H9 (cell line): ENCODE data around the gene OR6B3. TPM values are rescaled to one million over a fixed set of nuclear protein-coding genes. Genes with fewer than 3 reads are reported as not detected.

ENCODE experiments used
- DNase-seq: peaks from one replicate; pipeline ENCODE4 v3.0.0-alpha.2; 2017
- H2AFZ ChIP-seq: one replicate; pipeline ENCODE4 v1.6.1; 2013; ENCODE audit warnings: mild to moderate bottlenecking, low read length, control low read depth, moderate library complexity
- H2AK5ac ChIP-seq: 2 replicates; pipeline ENCODE4 v1.6.1; 2013; ENCODE audit warnings: low read length, control low read depth, mixed read lengths; ENCODE audit not compliant: insufficient read length
- H2BK120ac ChIP-seq: one replicate; pipeline ENCODE4 v1.6.1; 2013; ENCODE audit warnings: low read depth, mild to moderate bottlenecking, low read length, control low read depth, inconsistent platforms; ENCODE audit not compliant: poor library complexity, severe bottlenecking
- H2BK12ac ChIP-seq: 2 replicates; pipeline ENCODE4 v1.6.1; 2013; ENCODE audit warnings: low read length, control low read depth, mixed read lengths, low read depth; ENCODE audit not compliant: insufficient read length
- H2BK15ac ChIP-seq: 2 replicates; pipeline ENCODE4 v1.6.1; 2013; ENCODE audit warnings: low read depth, low read length, control low read depth
- H2BK20ac ChIP-seq: one replicate; pipeline ENCODE4 v1.6.1; 2013; ENCODE audit warnings: low read depth, mild to moderate bottlenecking, low read length, control low read depth, inconsistent platforms; ENCODE audit not compliant: poor library complexity, severe bottlenecking
- H2BK5ac ChIP-seq: 2 replicates; pipeline ENCODE4 v1.6.1; 2013; ENCODE audit warnings: low read length, control low read depth, mixed read lengths; ENCODE audit not compliant: insufficient read length
- H3K14ac ChIP-seq: 2 replicates; pipeline ENCODE4 v1.6.1; 2013; ENCODE audit warnings: low read length, control low read depth; ENCODE audit not compliant: insufficient read depth
- H3K18ac ChIP-seq: 2 replicates; pipeline ENCODE4 v1.6.1; 2013; ENCODE audit warnings: low read depth, mild to moderate bottlenecking, mixed read lengths, low read length, control low read depth; ENCODE audit not compliant: insufficient read length
- H3K23ac ChIP-seq: 2 replicates; pipeline ENCODE4 v1.6.1; 2013; ENCODE audit warnings: low read length, control low read depth, mixed read lengths, low read depth; ENCODE audit not compliant: insufficient read length
- H3K23me2 ChIP-seq: 2 replicates; pipeline ENCODE4 v1.6.1; 2013; ENCODE audit warnings: low read depth, mild to moderate bottlenecking, mixed read lengths, low read length, control low read depth; ENCODE audit not compliant: insufficient read length, poor library complexity, severe bottlenecking
- H3K27ac ChIP-seq: 2 replicates; pipeline ENCODE4 v1.5.1; 2013; ENCODE audit warnings: low read length, control low read depth, mixed read lengths, low read depth; ENCODE audit not compliant: insufficient read length
- H3K27me3 ChIP-seq: 2 replicates; pipeline ENCODE4 v1.6.1; 2013; ENCODE audit warnings: low read length, control low read depth, inconsistent platforms; ENCODE audit not compliant: insufficient read depth
- H3K4ac ChIP-seq: 2 replicates; pipeline ENCODE4 v1.6.1; 2013; ENCODE audit warnings: low read depth, mild to moderate bottlenecking, control low read depth, inconsistent platforms, low read length, moderate library complexity
- H3K4me1 ChIP-seq: 2 replicates; pipeline ENCODE4 v1.6.1; 2013; ENCODE audit warnings: low read length, control low read depth, inconsistent platforms; ENCODE audit not compliant: insufficient read depth
- H3K4me2 ChIP-seq: 2 replicates; pipeline ENCODE4 v1.6.1; 2013; ENCODE audit warnings: low read length, control low read depth, mixed read lengths; ENCODE audit not compliant: insufficient read length, insufficient read depth
- H3K56ac ChIP-seq: 2 replicates; pipeline ENCODE4 v1.6.1; 2013; ENCODE audit warnings: low read depth, mild to moderate bottlenecking, mixed read lengths, low read length, control low read depth; ENCODE audit not compliant: insufficient read length
- H3K79me1 ChIP-seq: 2 replicates; pipeline ENCODE4 v1.6.1; 2013; ENCODE audit warnings: low read depth, mild to moderate bottlenecking, moderate library complexity, low read length, control low read depth, inconsistent platforms; ENCODE audit not compliant: insufficient read depth, poor library complexity, severe bottlenecking
- H3K79me2 ChIP-seq: 2 replicates; pipeline ENCODE4 v1.6.1; 2013; ENCODE audit warnings: low read length, control low read depth, inconsistent platforms; ENCODE audit not compliant: insufficient read depth
- H3K9ac ChIP-seq: 2 replicates; pipeline ENCODE4 v1.6.1; 2013; ENCODE audit warnings: low read length, control low read depth, mixed read lengths; ENCODE audit not compliant: insufficient read length; ENCODE audit errors: extremely low read depth
- H3K9me3 ChIP-seq: one replicate; pipeline ENCODE4 v1.6.1; 2013; ENCODE audit warnings: low read depth, low read length, inconsistent platforms; ENCODE audit not compliant: control insufficient read depth
- H3T11ph ChIP-seq: one replicate; pipeline ENCODE4 v1.6.1; 2013; ENCODE audit warnings: mild to moderate bottlenecking, low read length, control low read depth, inconsistent platforms
- H4K20me1 ChIP-seq: one replicate; pipeline ENCODE4 v1.6.1; 2013; ENCODE audit not compliant: control insufficient read depth, insufficient read length, insufficient read depth
- H4K5ac ChIP-seq: 2 replicates; pipeline ENCODE4 v1.6.1; 2013; ENCODE audit warnings: low read depth, mild to moderate bottlenecking, mixed read lengths, low read length, control low read depth; ENCODE audit not compliant: insufficient read length
- H4K8ac ChIP-seq: replicated peaks from 2 replicates; pipeline ENCODE4 v1.6.1; 2013; ENCODE audit warnings: low read length, control low read depth, mixed read lengths, low read depth; ENCODE audit not compliant: insufficient read length
- H4K91ac ChIP-seq: 2 replicates; pipeline ENCODE4 v1.6.1; 2013; ENCODE audit warnings: low read depth, mild to moderate bottlenecking, moderate library complexity, mixed read lengths, low read length, control low read depth; ENCODE audit not compliant: insufficient read length
- H3K27ac Mint-ChIP-seq, 3 experiments: 2 replicates in 2 of 3; 3 replicates in 1 of 3; pipeline ENCODE4 v1.8.0; 2020 to 2021; ENCODE audit warnings: mixed read lengths in 3 of 3, mild to moderate bottlenecking in 1 of 3, moderate library complexity in 1 of 3
- H3K27me3 Mint-ChIP-seq: 2 replicates; pipeline ENCODE4 v1.8.0; 2021; ENCODE audit warnings: low read depth, mild to moderate bottlenecking, moderate library complexity, mixed read lengths
- H3K36me3 Mint-ChIP-seq, 3 experiments: 2 replicates in 2 of 3; 3 replicates in 1 of 3; pipeline ENCODE4 v1.8.0; 2020 to 2021; ENCODE audit warnings: low read depth in 3 of 3, mixed read lengths in 3 of 3; ENCODE audit not compliant: insufficient read depth in 1 of 3
- H3K4me1 Mint-ChIP-seq, 2 experiments: 2 replicates each; pipeline ENCODE4 v1.8.0; 2020; ENCODE audit warnings: mixed read lengths in 2 of 2
- H3K4me3 Mint-ChIP-seq, 2 experiments: 2 replicates in 1 of 2; 3 replicates in 1 of 2; pipeline ENCODE4 v1.8.0; 2020 to 2021; ENCODE audit warnings: mild to moderate bottlenecking in 2 of 2, mixed read lengths in 2 of 2, moderate library complexity in 1 of 2
- H3K9me3 Mint-ChIP-seq, 2 experiments: 2 replicates in 1 of 2; 3 replicates in 1 of 2; pipeline ENCODE4 v1.8.0; 2020; ENCODE audit warnings: mild to moderate bottlenecking in 2 of 2, mixed read lengths in 2 of 2, moderate library complexity in 1 of 2
- CTCF ChIP-seq: fragments of 200-600 bp; sonication (generic); conservative IDR thresholded peaks from 3 replicates; pipeline ENCODE4 v1.8.0; 2021; ENCODE audit warnings: antibody characterized with exemption, mild to moderate bottlenecking
- WGBS: extraction: QIAGEN DNeasy Blood & Tissue Kit; methylation state at CpG from one replicate; pipeline ENCODE4 v1.1.7; 2013; ENCODE audit warnings: missing lambda C conversion rate, low lambda C conversion rate, mixed read lengths; ENCODE audit not compliant: insufficient read length; ENCODE audit errors: extremely low coverage; 5-methylcytosine and 5-hydroxymethylcytosine counted together
- total RNA-seq: library from RNA; stranded (reverse); gene quantifications from 2 replicates; pipeline ENCODE4 v1.2.1, GENCODE V29; 2021

The OR6B3 gene
- total RNA-seq, 1 experiment from 2014 or later: not detected

- Mint-ChIP-seq H3K27ac (no peak overlapping the region), H3K4me3 (no peak overlapping the region), H3K36me3 (no peaks in the 10 kb centered on the region), H3K9me3 (no peaks in the 10 kb centered on the region), H3K27me3 (peaks cover 12% of the 10 kb centered on the region), H3K4me1 (peaks cover 7 to 8% of the 10 kb centered on the region in 2 experiments)
- no peak overlapping the region for H4K8ac ChIP-seq
- TF ChIP-seq CTCF: peak; percentile 76
- WGBS: no CpG with 5 or more reads among the region's 4 CpGs
- H3K23ac ChIP-seq: no peak overlapping the region
- no peak overlapping the region for H3K18ac ChIP-seq
- no peak overlapping the region for H2AFZ ChIP-seq
- H4K91ac ChIP-seq: no peak overlapping the region
- no peak overlapping the region for H2BK12ac ChIP-seq
- H3K79me2 ChIP-seq: no peaks in the 10 kb centered on the region
- no peaks in the 10 kb centered on the region for H3K4me1 ChIP-seq
- H2BK20ac ChIP-seq: no peak overlapping the region
- H3K56ac ChIP-seq: no peak overlapping the region
- H3K23me2 ChIP-seq: no peaks in the 10 kb centered on the region
- no peak overlapping the region for H2BK15ac ChIP-seq
- H3K14ac ChIP-seq: no peak overlapping the region
- H2AK5ac ChIP-seq: no peak overlapping the region
- H3K9ac ChIP-seq: no peak overlapping the region
- H2BK120ac ChIP-seq: no peak overlapping the region
- no peak overlapping the region for H4K5ac ChIP-seq
- no peak overlapping the region for H3K27ac ChIP-seq
- no peaks in the 10 kb centered on the region for H4K20me1 ChIP-seq
- H3T11ph ChIP-seq: no peak overlapping the region
- no peaks in the 10 kb centered on the region for H3K79me1 ChIP-seq
- H3K9me3 ChIP-seq: no peaks in the 10 kb centered on the region
- no peak overlapping the region for H2BK5ac ChIP-seq
- no peaks in the 10 kb centered on the region for H3K27me3 ChIP-seq
- H3K4me2 ChIP-seq: no peak overlapping the region
- H3K4ac ChIP-seq: no peak overlapping the region
- DNase-seq: no peak
Observed at GRCh38 chr2:240060977-240061591, 7.8 kb upstream of the OR6B3 start.
